ENCODE data around the gene LAMA5. TPM values are rescaled to one million over a fixed set of nuclear protein-coding genes. Genes with fewer than 3 reads are reported as not detected.

Gene LAMA5
- total RNA-seq, 1 donor from 2014 or later, result 18.6 TPM

DNA sequence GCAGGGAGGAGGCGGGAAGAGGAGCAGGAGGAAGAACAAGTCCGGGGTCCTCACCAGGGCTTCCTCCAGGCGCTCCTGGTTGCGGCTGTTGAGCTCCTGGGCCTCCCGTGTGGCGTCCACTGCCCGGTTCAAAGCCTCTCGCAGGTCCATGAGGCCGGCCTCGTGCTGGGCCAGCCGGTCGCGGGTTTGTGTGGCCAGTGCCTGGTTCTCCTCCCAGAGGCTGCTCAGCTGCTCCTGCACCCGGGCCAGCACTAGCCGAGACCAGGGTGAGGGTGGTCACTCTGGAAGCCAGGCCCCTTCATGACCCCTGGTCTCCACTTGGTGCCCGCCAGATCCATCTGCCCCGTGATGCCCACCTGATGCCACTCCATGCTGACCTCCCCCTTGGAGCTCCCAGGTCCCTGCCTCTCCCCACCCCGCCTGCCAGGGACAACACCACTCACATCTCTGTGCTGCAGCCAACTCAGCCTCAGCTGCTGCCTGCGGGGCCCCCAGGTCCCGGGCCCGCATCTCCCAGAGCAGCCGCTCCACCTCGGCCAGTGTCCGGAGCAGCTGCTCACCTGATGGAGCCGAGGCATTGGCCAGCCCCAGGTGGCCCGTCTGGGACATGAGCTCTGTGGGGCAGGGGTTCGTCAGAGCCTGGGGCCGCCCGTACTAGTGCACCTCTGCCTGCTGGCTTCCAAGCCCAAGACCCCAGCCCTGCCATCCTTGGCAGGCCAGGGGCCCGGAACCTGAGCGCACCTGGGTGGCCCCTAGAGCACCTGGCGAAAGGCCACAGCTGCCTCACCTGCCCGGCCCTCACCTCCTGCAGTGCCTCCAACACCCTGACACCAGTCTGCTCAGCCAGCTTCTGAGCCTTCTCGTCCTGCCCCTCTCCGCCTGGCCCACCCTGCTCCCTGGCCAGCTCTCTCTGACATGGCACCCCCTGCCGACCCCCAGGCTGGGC is 48.4 kb downstream of the LAMA5 start:
- no peak for DNase-seq (ENCODE audit: low read depth in 2 of 2)

GRCh38 chr20:62317167-62317655 is 49.9 kb downstream of the LAMA5 start:
- no peak for DNase-seq (ENCODE audit: low read depth in 2 of 2)

DNA sequence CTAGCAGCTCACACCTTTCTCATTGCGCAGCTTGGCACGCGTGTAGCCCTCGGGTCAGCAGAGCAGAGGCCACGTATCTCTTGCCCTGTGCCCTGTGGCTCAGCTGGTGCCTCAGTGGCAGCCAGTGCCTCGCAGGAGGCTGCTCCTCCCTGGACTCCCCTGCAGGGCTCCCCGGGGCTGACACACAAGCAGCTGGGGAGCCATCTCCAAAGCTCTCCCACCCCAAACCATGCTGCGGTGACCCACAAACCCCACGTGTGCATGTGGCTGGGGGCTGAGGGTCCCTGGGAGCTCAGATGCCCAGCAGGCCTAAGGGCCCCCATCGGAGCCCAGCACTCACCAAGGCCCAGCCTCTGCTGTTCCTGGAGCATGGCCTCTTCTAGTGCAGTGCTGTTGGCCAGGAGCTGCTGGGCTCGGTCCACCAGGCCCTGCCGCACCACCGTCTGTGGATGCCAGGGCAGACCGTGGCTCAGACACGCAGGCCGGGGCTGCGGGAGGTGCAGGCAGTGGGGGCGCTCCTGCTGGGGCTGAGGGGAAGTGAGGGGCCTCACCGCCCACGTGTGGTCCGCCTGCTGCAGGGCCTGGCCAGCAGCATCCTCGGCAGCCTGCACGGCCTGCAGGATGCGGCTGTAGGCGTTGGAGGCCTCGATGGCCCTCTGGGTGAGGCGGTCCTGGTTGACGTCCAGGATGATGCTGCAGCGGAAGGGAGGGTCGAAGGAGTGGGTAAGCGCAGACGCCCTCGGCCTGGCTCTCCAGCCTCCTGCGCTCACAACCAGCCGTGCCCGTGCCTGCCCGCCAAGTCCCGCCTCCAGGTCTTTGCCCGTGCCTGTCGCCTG is 50.6 kb downstream of the LAMA5 start:
- DNase-seq (ENCODE audit: low read depth in 2 of 2), result no peak

DNA sequence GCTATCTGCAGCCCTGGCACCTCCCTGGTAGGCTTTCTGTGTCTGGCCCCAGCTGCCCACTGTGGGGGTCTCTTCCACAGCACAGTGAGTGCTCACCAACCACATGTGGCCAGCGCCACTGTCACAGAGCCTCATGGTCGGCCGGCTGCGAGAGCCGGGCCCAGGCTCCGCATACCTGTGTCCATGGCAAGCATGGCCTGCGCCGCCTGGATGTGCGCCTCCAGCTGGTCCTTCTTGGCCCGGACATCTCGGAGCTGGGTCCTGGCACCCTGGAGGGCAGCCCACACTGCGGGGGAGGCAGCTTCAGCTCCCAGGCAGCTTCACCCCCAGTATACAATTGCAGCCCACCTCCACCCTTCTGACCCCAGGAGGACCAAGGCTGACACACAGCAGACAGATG is 51.3 kb downstream of the LAMA5 start:
- no peak for DNase-seq (ENCODE audit: low read depth in 2 of 2)

GRCh38 chr20:62314711-62315302 is 52.3 kb downstream of the LAMA5 start:
- DNase-seq (ENCODE audit: low read depth in 2 of 2), result no peak

DNA sequence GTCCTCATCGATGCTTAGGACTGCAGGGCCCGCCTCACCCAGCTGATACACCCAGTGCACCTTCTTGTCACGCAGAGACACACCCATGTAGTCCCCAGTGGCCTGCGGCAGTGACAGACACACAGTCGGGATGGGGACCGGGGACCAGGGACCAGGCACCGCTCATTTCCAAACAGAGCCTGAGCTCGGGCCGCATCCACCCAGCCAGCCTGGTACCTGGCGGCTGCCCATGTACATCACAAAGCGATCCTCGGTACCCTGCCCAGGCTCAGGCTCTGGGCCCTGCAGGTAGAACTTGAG is 52.8 kb downstream of the LAMA5 start:
- DNase-seq (ENCODE audit: low read depth in 2 of 2), result no peak

GRCh38 chr20:62313460-62314338 is 53.4 kb downstream of the LAMA5 start:
- DNase-seq (ENCODE audit: low read depth in 2 of 2), result no peak

- no peak for DNase-seq (ENCODE audit: low read depth in 2 of 2)
Observed at GRCh38 chr20:62313021-62313420, 54.1 kb downstream of the LAMA5 start.

GRCh38 chr20:62312662-62312977 is 54.5 kb downstream of the LAMA5 start:
- DNase-seq (ENCODE audit: low read depth in 2 of 2), result no peak

- no peak for DNase-seq (ENCODE audit: low read depth in 2 of 2)
Observed at GRCh38 chr20:62311832-62312661, 55.1 kb downstream of the LAMA5 start.

GRCh38 chr20:62311150-62311549 is 56.0 kb downstream of the LAMA5 start:
- no peak for DNase-seq (ENCODE audit: low read depth in 2 of 2)

GRCh38 chr20:62310757-62311121 is 56.4 kb downstream of the LAMA5 start:
- DNase-seq (ENCODE audit: low read depth in 2 of 2), result no peak

DNA sequence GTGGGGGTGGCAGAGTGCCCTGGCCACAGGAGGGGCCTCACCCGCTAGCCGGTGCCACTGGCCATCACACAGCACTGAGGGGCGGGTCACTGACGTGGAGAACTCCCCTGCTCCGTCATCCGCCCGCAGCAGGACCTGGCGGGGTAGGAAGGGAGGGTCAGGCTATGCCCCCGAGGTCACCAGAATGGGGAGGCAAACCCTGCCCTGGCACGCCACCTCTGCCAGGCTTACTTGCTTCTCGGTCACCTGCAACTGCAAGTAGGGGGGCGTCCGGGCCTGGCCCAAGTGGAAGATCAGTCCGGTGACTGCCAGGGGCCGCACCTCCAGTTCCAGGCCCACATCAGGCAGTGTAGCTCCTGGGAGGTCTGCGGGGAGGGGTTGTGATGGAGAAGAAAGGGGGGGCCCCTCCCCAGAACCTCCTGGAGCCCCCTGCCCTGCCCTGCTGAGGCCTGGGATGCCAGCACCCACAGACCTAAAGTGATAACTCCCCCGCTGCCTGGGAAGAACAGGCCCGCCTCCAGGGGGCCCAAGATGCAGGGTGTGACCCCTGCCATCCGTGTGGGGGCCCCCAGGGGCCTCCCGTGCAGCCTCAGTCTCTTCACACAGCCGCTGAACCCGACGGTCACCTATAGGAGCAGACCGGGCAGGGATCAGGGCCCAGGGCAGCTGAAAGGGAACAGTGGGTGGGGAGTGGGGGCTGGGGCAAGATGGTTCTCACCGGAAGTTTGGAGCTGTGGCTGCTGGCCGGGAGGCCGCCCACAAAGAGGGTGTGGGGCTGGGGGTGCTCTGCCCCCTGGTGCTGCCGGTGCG is 57.0 kb downstream of the LAMA5 start:
- DNase-seq (ENCODE audit: low read depth in 2 of 2), result no peak

DNA sequence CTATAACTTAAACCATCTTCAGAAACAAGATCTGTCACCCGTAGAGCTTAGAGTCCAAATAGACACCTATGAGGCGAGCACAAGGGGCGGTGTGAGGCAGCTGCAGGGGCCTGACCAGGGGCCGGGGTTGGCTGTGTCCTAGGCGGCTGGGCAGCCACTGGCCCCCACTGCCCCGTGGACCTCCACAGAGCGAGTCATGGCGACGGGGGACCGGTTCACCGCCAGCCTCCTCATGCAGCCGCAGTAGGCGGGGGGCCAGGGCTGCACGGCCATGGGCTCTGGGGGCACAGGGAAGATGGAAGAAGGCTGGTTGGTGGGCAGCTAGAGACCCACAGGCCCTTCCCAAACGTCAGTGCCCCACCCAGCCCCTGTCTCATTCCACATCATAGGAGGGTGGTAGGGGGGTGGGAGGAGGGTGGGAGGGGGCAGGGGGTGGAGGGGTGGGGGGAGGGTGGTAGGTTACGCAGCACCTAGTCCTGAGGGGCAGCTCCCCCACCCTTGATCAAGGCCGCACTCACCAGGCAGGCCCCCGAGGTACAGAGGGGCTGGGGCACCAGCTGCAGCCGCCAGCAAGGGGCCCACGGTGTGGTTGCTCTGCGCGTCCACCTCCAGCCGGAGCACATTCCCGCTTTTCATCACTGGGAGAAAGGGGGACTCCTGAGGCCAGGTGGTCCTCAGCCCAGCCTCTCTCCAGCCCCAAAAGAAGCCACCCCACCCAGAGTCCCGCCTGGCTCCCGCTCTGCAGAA is 57.7 kb downstream of the LAMA5 start:
- no peak for DNase-seq (ENCODE audit: low read depth in 2 of 2)

- DNase-seq (ENCODE audit: low read depth in 2 of 2), result no peak
Observed at GRCh38 chr20:62308102-62308822, 58.9 kb downstream of the LAMA5 start.

DNA sequence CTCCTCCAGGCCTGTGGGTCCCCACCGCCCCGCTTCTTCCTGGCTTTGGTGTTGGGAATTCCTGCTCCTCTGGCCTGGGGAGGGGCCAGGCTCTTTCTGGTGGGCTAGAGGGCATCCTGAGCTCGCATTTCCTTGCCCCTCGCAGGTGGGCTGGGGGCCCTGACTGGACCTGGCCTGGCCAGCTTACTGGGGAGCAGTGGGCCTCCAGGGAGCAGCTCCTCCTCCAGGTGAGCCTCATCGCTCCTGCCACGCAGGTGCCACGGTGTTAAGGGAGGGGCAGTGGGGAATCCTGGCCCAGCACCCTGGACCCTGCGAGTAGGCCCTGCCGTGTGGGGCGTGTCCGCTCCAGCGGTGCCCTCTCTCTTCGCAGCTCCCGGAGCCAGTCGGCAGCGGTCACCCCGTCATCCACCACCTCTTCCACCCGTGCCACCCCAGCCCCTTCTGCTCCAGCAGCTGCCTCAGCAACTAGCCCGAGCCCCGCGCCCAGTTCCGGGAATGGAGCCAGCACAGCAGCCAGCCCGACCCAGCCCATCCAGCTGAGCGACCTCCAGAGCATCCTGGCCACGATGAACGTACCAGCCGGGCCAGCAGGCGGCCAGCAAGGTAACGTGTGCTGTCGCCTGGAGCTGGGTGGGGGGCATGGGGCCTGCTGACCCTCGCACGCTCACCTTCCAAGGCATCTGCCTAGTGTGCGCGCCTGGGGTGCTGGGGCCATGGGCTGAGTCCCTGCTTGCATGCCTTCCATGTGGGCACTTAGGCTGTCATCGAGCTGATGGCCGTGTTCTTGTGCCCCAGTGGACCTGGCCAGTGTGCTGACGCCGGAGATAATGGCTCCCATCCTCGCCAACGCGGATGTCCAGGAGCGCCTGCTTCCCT is 59.6 kb downstream of the LAMA5 start:
- DNase-seq (ENCODE audit: low read depth in 2 of 2), result no peak

Data from dermis microvascular lymphatic vessel endothelial cell (primary cell).